ENCODE measurements around the gene SYNGR2.
"Not testable (repeated sequence)": the region's sequence is repeated elsewhere in the genome, so short reads cannot be mapped to it uniquely, and the experiment has no call there.

DNA sequence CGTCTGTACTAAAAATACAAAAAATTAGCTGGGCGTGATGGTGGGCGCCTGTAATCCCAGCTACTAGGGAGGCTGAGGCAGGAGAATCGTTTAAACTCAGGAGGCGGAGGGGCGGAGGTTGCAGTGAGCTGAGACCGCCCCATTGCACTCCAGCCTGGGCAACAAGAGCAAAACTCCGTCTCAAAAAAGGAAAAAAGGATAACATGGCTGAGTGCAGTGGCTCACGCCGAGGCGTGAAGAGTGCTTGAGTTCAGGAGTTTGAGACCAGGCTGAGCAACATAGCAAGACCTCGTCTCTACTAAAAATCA, 28.6 kb upstream of the SYNGR2 start:
- TF ChIP-seq POLR2AphosphoS5 (IDR thresholded peaks at IDR 0.05; ENCODE audit: borderline replicate concordance, low read depth, low read length); EZH2 (IDR thresholded peaks at IDR 0.05): not testable (repeated sequence)
